ENCODE measurements around the gene KLRD1.
A peak's percentile ranks its signal among the peaks of the same experiment; 100 is the strongest.

- TF ChIP-seq CTCF (IDR thresholded peaks at IDR 0.05) = peak in 1 of 6 experiments; percentile 19
- no peak for TF ChIP-seq POLR2A (IDR thresholded peaks at IDR 0.05)
Observed at GRCh38 chr12:10365696-10366405, 58.2 kb downstream of the KLRD1 start.
